ENCODE data around the gene RNF103. TPM values are rescaled to one million over a fixed set of nuclear protein-coding genes. Genes with fewer than 3 reads are reported as not detected.

RNF103 gene
- total and polyA plus RNA-seq, 2 of the 13 experiments (the other 11 are each of a cell fraction or from before 2014, with no cell fraction given), result 19.8 to 21.1 TPM

- TF ChIP-seq TBX2 (CRISPR knock-in tag; IDR thresholded peaks at IDR 0.05; ENCODE audit: borderline replicate concordance) (no peak), ZNF605 (CRISPR knock-in tag; IDR thresholded peaks at IDR 0.05) (peak; percentile 60; the same call in 1 of the 2 replicates), DMAP1 (CRISPR knock-in tag; IDR thresholded peaks at IDR 0.05) (no peak), SNAPC4 (CRISPR knock-in tag; IDR thresholded peaks at IDR 0.05) (peak; percentile 87), ZSCAN29 (CRISPR knock-in tag; conservative IDR thresholded peaks at IDR 0.05) (peak; percentile 34; the same call in 1 of the 2 replicates), IKZF4 (CRISPR knock-in tag; IDR thresholded peaks at IDR 0.05; ENCODE audit: borderline replicate concordance, low read depth, not compliant biosample characterization) (no peak), HNRNPUL1 (IDR thresholded peaks at IDR 0.05; ENCODE audit: low read depth, low read length) (no peak), MAZ (IDR thresholded peaks at IDR 0.05; ENCODE audit: borderline replicate concordance, low read depth, low read length) (no peak), MAZ (CRISPR knock-in tag; IDR thresholded peaks at IDR 0.05; ENCODE audit: low read depth) (no peak), FOXM1 (CRISPR knock-in tag; IDR thresholded peaks at IDR 0.05) (no peak), ZMAT3 (CRISPR knock-in tag; conservative IDR thresholded peaks at IDR 0.05) (no peak), ZNF260 (CRISPR knock-in tag; IDR thresholded peaks at IDR 0.05; ENCODE audit: borderline replicate concordance, low read depth) (no peak)
- TF ChIP-seq, protein P1, sequence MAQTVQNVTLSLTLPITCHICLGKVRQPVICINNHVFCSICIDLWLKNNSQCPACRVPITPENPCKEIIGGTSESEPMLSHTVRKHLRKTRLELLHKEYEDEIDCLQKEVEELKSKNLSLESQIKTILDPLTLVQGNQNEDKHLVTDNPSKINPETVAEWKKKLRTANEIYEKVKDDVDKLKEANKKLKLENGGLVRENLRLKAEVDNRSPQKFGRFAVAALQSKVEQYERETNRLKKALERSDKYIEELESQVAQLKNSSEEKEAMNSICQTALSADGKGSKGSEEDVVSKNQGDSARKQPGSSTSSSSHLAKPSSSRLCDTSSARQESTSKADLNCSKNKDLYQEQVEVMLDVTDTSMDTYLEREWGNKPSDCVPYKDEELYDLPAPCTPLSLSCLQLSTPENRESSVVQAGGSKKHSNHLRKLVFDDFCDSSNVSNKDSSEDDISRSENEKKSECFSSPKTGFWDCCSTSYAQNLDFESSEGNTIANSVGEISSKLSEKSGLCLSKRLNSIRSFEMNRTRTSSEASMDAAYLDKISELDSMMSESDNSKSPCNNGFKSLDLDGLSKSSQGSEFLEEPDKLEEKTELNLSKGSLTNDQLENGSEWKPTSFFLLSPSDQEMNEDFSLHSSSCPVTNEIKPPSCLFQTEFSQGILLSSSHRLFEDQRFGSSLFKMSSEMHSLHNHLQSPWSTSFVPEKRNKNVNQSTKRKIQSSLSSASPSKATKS (CRISPR knock-in tag; IDR thresholded peaks at IDR 0.05), result no peak
- TF ChIP-seq, protein P2, sequence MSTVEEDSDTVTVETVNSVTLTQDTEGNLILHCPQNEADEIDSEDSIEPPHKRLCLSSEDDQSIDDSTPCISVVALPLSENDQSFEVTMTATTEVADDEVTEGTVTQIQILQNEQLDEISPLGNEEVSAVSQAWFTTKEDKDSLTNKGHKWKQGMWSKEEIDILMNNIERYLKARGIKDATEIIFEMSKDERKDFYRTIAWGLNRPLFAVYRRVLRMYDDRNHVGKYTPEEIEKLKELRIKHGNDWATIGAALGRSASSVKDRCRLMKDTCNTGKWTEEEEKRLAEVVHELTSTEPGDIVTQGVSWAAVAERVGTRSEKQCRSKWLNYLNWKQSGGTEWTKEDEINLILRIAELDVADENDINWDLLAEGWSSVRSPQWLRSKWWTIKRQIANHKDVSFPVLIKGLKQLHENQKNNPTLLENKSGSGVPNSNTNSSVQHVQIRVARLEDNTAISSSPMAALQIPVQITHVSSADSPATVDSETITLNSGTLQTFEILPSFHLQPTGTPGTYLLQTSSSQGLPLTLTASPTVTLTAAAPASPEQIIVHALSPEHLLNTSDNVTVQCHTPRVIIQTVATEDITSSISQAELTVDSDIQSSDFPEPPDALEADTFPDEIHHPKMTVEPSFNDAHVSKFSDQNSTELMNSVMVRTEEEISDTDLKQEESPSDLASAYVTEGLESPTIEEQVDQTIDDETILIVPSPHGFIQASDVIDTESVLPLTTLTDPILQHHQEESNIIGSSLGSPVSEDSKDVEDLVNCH (CRISPR knock-in tag; IDR thresholded peaks at IDR 0.05), result no peak
Observed at GRCh38 chr2:86563650-86564061, 60.0 kb downstream of the RNF103 start (continued).

All from HepG2 (cell line).